GM20431 (cell line): ENCODE results near the gene CA10.

Experiments
- in situ Hi-C: fragments of 300-500 bp; cut with MseI, MboI; formaldehyde crosslinking; loops from one replicate; pipeline ENCODE4 v1.15.0; 2020; ENCODE audit warnings: low sequenced_read_pairs; ENCODE audit not compliant: unreplicated experiment

The CA10 gene

DNA sequence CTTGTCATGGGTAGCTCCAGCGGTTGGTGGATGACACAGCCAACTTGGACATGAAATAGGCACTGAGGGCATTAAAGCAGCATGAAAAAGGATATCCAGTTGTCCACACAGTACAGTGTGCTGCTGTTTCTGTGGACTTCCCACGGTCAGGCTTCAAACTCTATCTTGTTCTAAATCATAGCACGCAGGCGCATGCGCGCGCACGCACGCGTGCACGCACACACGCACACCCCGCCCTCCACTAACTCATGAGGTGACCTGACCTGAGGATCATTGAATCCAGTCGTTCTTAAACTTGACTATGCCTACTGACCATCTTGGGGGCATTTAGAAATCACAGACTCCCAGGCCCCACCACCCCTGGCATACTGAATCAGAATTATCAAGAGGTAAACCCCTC is 361.4 kb downstream of the CA10 start:
- in situ Hi-C loops: no loop called here

DNA sequence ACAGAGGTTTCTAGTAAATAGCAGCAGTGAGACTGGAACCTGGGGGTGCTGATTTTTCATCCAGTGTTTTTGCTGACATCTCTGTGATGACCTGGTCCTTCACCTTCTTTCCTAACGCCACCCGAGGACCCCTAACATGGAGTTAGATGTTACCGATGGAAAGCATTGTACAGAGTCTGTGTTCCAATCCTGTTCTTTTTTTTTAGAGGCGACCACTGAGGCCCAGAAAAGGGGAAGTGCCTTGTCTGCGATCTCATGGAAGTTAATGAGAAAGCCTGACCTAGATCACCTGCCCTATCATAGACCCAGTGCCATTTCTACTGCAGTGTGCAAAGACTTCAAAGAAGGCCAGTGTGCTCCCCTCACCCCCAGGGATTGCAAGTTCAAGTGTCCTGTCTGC is 362.5 kb downstream of the CA10 start:
- in situ Hi-C loops: no loop called here

DNA sequence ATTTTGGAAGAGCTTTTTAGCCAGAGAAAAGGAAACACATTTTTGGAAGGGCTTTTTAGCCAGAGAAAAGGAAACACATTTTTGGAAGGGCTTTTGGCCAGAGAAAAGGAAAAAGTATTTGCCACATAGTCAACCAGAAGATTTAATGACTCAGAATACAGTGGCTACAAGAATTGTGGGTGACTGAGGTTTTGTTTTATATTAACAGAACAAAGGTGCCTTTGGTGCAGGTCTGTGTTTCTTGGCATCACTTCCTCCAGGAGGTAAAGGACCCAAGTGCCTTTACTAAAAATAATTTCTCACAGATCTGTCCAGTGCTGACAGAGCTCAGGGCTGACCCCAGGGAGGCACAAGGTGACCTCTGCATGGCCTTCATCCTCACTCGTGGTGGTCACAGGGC is 363.1 kb downstream of the CA10 start:
- in situ Hi-C loops: no loop called here

DNA sequence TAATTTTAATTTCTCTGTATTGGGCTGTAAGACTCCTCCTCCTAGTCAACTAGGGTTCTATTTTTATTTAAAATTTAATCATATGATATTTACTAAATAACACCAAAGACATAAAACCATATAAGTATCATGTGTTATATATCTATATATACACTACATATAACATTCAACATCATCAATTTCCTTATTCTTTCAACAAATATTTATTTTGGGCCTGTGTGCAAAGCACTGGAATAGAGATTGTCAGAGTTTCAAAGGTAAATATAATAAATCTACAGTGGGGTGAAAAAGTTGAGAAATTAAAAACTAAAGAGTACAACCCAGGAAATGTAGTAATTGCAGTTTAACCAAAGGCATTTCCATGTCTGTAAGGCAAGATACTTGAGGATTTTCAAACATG is 364.0 kb downstream of the CA10 start:
- in situ Hi-C loops: no loop called here

DNA sequence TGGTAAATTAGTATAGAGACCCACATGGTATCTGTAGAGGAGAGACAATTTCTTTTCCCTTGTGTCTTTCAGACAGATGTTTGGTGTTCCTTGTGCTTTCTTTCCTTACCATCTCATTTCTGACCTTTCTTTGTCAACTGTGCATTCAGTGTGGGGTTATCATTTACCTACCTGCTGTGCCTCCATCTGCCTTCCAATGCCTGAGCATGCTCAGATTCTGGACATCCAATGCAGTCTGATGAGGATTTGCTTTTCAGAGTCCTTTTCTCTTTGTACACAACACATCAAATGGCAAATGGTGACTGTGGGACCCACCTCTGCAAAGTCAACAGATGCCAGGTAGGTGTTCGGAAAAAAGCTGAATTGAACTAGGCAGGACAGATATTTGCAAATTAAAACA is 364.8 kb downstream of the CA10 start:
- in situ Hi-C loops: no loop called here

DNA sequence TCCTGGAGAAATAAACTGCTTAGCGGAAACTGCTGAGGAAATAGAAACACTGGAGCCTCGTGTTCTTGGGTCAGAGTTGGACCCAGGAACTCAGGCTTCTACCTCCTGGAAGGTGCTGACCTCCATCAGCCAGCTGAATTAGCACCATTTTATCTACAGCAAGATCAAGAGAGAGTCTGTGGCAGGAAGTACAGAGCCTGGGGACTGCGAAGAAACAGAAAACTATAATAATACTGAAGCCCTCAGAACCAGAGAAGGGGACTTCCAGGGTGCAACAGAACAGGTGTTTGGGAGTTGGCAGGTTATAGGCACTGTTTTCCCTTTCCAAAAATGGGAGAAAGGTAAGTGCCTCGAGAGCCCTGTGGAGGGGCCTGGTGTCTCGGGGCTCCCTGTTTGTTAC is 379.7 kb downstream of the CA10 start:
- in situ Hi-C loops: no loop called here

DNA sequence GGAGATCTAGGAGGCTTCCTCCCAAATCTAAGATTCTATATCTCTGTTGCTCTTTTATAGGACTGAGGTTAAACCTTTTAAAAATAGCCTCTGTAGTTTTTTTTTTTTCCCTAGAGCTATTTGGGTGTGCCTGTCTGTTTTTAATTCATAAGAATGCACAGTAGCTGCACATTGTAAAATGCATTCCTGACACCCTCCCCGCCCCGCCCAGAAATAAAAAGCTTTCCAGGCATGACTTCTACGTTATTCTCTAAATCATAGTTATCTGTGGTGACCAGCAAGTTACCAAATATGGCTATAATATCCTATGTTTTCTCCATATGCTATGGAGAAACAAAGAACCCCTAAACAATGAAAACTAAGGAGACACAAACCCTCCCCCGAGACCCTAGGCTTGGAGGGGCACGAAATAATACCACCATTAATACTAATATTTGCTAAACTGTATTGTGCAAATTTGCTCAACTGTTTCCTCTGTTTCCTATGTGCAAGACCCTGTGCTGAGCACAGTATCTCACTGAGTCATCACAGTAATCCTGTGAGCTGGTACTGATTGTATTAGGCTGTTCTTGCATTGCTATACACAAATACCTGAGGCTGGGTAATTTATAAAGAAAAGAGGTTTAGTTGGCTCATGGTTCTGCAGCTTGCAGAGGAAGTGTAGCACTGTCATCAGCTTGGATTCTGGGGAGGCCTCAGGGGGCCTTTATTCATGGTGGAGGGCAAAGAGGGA is 388.3 kb downstream of the CA10 start:
- in situ Hi-C loops: loop anchor here (25.0 kb wide), 1 partner anchor 342 kb away; no protein-coding TSS in a partner anchor

DNA sequence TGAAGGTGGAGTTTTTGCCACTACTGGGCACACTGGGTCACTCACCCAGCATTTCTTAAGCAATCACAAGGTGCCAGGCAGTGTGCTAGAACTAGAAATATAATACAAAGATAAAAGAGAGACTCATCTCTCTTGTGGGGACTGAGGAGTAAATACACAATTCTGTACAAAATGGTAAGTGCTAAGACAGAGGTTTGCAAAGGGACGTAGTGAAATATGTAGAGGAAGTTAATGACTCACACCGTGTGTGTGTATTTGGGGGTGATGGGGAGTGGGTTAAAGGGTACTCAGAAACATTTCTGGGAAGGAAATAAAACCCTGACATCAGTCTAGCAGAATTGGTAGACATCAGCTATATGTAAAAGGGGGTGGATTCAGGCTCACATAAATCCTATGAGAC is 389.3 kb downstream of the CA10 start:
- in situ Hi-C loops: loop anchor here (25.0 kb wide), 1 partner anchor 343 kb away; no protein-coding TSS in a partner anchor

DNA sequence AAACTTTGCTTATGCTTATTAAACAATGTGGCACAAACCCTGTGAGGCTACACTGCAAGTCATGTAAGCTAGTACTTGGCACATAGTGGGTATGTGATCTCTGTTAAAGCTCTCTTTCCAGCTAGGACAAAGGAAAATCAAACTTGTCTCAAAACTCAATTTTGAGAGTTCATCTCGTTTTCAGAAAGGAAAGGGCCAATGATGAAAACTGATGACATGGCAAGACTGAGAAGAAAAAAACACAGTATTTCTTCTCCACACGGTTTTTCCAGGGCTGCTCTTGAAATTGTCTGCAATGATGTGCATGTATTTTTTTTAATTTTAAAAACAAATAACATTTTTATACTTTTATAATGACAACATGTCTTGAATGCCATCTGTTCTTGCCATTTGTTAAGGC is 389.8 kb downstream of the CA10 start:
- in situ Hi-C loops: loop anchor here (25.0 kb wide), 1 partner anchor 344 kb away; no protein-coding TSS in a partner anchor

DNA sequence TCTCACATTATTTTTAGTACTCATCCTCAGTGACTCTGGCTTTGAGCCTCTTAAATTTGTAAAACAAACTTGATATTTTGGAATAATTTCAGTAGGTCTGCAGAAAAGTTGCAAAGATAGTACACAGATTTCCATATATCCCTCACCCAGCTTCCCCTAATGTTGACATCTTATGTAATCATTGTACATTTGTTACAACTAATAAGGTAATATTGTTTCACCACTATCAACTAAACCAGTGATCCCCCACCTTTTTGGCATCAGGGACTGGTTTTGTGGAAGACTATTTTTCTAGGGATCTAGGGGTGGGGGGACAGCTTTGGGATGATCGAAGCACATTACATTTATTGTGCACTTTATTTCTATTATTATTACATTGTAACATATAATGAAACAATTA is 391.2 kb downstream of the CA10 start:
- in situ Hi-C loops: loop anchor here (25.0 kb wide), 1 partner anchor 345 kb away; no protein-coding TSS in a partner anchor

DNA sequence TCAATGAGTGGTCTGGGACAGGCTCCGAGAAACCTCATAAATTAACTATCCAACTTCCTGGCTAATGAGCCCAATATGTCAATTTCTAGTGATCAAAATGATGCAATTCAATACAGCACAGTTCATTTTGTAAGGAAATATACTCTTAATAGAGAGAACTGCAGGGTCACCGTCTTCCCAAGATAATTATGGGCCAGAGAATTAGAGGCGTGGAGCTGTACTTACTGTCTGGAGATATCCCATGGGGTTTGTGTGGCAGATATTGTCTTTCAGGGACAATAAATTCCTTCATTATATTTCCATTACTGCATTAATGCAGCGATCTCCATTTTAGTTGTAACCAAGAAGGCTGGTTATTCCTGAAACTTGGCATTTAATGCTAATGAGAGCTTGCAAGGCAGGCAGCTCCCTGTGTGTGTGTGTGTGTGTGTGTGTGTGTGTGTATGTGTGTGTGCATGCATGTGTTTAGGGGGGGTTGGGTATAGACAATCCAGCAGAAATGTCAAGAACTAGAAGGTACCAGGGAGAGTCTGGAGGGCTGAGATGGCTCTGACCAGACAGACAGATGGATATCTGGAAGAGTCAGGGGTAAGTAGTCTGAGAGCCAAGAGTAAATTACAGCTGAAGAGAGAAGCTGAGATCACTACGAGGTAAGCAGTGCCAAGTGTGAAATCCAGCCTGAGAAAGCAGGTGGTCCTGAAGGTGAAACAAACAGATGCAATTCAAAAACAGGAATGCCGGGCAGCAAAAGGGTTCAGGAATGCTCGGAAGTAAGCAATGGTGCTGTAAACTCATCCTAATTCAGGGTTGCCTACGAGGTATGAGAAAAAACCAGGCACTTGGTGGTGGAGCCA is 393.0 kb downstream of the CA10 start:
- in situ Hi-C loops: loop anchor here (25.0 kb wide), 1 partner anchor 347 kb away; no protein-coding TSS in a partner anchor

DNA sequence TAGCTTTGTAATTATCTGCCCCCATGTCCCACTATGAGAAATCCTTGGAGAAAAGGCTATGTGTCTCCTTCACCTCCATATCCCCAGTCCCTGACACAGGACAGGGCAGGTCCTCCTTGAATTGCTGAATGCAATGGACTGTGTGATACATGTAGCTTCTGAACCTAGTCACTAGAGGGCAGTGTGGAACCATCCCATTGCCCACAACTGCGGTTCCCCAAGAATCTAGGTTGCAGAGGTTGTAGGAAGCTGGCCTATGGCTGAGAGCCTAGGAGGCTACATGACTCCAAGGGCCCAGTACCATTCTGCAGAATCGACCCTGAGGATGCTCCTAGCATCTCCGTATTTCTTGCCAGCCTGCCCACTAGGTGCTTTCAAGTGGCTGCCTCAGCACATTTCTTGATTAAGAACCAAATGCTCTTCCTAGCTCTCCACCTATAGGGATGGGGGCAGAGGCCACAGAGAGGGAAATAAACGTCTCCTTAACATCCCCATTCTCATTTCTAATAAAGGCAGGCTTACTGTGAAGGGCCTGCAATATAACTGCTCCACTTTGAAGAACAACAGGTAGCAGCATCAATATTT is 394.0 kb downstream of the CA10 start:
- in situ Hi-C loops: loop anchor here (25.0 kb wide), 1 partner anchor 348 kb away; no protein-coding TSS in a partner anchor

DNA sequence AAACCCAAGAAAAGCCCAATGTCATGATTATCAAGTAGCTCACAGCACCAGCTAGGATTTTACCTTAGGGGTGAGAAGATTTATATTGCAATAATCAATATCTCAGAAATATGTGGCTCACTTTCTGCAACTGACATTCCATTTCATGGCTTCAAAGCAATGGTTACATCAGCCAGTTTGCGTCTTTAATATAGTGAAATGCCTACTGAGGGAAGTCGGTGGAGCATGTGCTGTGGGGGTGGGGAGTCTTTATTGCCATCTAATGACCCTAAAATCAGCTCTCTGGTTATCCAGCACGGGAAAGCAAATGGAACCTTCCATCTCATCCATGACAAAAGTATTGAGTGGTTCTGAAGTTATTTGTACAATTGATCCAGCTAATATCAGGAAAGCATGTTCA is 395.5 kb downstream of the CA10 start:
- in situ Hi-C loops: loop anchor here (25.0 kb wide), 1 partner anchor 349 kb away; no protein-coding TSS in a partner anchor

DNA sequence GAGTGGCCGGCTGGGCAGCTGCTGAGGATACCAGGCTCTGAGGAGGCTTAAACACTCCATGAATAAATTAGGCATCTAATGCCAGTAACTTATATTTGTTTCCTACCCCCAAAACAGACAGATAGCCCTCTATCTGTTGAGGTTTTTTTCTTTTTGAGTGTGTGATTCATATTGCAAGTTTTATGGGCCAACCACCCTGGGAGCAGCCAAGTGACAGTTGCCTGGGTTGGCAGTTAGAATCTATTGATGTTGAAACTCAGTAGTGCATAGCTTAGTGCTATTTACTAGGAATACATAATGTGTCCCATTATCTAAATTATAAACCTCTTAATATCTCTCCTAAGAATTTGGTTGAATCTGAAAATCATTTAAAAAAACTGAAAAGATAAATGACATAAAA is 397.4 kb downstream of the CA10 start:
- in situ Hi-C loops: loop anchor here (25.0 kb wide), 1 partner anchor 351 kb away; no protein-coding TSS in a partner anchor

DNA sequence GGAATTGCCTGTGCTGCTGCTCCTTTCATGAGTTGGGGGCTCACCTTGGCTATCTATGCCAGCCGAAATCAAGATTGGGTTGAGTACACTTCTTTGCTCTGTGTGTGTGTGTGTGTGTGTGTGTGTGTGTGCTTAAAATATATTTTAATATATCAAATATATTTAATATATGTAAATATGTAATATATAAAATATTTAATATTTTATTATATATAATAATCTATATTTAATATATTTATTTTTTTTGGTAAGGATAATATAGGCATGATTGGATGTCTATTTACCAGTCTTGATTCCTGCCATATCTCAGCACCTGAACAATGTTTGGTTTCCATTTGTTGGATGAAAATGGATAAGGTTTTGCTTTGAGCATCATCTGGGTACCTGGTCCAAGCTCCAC is 399.3 kb downstream of the CA10 start:
- in situ Hi-C loops: loop anchor here (25.0 kb wide), 1 partner anchor 353 kb away; no protein-coding TSS in a partner anchor

DNA sequence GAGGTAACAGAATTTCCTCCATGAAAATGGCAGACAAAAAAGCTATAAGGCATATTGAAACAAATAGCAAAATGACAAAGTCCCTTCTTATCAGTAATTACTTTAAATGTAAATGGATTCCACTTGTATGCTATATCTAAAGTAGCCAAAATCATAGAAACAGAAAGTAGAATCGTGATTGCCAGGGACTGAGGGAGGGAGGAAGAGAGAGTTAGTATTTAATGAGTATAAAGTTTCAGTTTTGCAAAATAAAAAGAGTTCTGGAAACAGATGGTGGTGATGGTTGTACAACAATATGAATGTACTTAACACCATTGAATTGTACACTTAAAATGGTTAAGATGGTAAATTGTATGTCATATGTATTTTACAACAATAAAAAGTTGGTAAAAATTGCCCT is 407.4 kb downstream of the CA10 start:
- in situ Hi-C loops: loop anchor here (25.0 kb wide), 1 partner anchor 361 kb away; no protein-coding TSS in a partner anchor

DNA sequence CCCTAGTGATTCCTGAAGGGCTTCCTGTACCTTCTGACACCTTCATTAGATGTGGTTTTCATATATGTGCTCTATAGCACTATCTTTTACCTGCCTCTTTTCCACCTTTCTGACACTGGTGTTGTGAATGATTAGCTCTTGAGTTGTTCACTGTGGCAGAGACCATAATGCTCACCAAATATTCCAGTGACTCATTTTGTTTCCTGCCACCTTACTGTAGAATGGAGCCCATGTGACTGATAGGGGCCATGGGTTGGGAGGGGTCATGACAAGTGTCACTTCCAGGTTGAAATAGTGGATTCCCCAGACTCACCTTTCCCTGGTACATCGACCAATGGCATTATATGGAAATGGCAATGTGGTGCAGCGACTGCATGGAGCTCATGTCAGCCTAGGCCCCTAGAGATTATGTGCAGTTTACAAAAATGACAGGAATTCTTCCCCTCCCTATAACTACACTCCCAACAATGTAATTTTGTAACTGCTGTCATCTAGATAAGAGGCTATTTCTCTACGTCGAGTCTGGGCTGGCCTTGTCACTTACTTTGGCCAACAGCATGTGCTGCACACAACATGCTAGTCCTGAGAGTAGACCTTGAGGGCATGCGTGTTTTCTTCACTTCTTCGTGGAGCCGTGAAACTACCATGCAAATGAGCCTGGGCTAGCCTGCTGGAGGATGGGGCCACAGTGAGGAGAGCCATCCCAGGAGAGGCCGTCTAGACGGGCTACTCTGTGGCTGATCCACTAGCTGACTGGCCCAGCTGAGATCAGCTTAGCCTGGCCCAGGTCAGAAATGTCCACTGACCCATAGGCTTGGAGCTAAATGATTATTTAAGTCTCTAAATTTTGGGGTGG is 409.5 kb downstream of the CA10 start:
- in situ Hi-C loops: no loop called here

DNA sequence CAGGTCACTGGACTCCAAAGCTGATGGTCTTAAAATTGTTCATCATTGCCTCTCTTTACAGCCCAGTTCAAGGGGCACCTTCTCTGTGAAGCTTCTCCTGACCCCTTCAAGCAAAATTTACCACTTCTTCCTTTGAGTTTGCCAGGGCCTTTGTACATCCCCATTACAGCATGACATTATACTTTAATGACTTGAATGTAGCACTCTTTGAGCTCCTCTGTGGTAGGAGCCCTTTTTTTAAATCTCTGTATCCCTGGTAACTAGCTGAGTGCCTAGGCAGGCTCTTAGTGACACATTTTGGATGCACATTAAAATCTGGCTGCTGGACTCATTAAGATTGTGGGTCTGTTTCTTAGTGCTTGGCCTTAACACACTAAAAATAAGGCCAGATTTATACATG is 412.1 kb downstream of the CA10 start:
- in situ Hi-C loops: no loop called here

DNA sequence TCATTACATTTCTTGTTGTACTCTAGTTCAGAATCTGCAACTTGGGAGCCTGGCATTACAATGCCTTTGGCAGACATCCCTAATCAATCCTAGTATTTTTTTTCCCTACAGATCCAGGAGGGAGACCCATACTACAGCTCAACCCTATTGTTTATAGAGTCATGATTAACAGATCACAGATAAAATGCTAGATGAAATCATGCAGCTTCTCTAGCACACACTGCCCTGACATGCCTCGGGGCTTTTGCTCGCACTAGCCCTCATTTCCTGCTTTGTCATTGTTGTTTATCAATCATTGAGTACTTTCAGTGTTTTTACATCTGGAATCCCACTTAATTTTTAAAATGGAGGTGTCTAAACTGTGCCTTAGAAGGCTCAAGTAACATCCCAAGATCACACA is 412.5 kb downstream of the CA10 start:
- in situ Hi-C loops: no loop called here

DNA sequence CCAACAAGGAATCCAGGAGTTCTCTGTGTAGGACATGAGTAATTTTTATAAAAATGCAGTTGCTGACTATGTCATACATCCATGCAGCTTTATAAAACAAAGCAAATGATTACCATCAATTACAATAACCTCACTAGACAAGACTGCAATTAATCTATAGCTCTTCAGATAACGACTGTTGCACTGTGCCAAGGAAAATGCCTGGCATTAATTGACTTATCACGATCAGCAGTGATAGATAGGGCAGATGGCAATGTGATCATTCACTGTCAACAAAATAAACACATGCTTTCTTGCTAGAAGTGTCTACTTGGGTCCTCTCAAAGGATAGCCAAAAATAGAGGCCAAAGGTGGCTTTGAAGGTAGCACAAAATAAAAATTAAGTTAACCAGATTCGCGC is 415.0 kb downstream of the CA10 start:
- in situ Hi-C loops: no loop called here
